GM18873 (cell line): ENCODE data around the gene TSNAX.

Experiments
- ATAC-seq: cut with Tn5 transposase; IDR thresholded peaks from one replicate; pipeline ENCODE4 v1.9.1; 2021; ENCODE audit warnings: mild to moderate bottlenecking, moderate library complexity, moderate number of reproducible peaks; ENCODE audit not compliant: unreplicated experiment, low FRiP score

Gene TSNAX

GRCh38 chr1:231594749-231595148 lies 66.3 kb downstream of the TSNAX start:
- ATAC-seq, result no peak

GRCh38 chr1:231596337-231596791 lies 67.9 kb downstream of the TSNAX start:
- no peak for ATAC-seq

GRCh38 chr1:231597971-231598370 lies 69.5 kb downstream of the TSNAX start:
- ATAC-seq, result no peak

GRCh38 chr1:231600458-231600976 lies 72.0 kb downstream of the TSNAX start:
- ATAC-seq, result no peak

- no peak for ATAC-seq
Observed at GRCh38 chr1:231601824-231602672, 73.6 kb downstream of the TSNAX start.

- no peak for ATAC-seq
Observed at GRCh38 chr1:231602673-231602984, 74.2 kb downstream of the TSNAX start.

- no peak for ATAC-seq
Observed at GRCh38 chr1:231603598-231604275, 75.3 kb downstream of the TSNAX start.

GRCh38 chr1:231604276-231604621 lies 75.8 kb downstream of the TSNAX start:
- ATAC-seq, result no peak

- ATAC-seq, result no peak
Observed at GRCh38 chr1:231605149-231606100, 77.0 kb downstream of the TSNAX start.

- no peak for ATAC-seq
Observed at GRCh38 chr1:231606712-231607111, 78.2 kb downstream of the TSNAX start.

GRCh38 chr1:231610388-231610787 lies 81.9 kb downstream of the TSNAX start:
- ATAC-seq, result no peak

GRCh38 chr1:231611111-231611510 lies 82.6 kb downstream of the TSNAX start:
- no peak for ATAC-seq

GRCh38 chr1:231611851-231612250 lies 83.4 kb downstream of the TSNAX start:
- no peak for ATAC-seq

- peak; percentile 95 for ATAC-seq
Observed at GRCh38 chr1:231612393-231613089, 84.1 kb downstream of the TSNAX start.

- ATAC-seq, result no peak
Observed at GRCh38 chr1:231613419-231614349, 85.2 kb downstream of the TSNAX start.
